Left hindlimb (tissue), 1 donor: ENCODE measurements around the gene HTR6.

Experiments used
- DNase-seq: peaks from one replicate; pipeline ENCODE4 v3.0.0-alpha.2; 2018

HTR6 gene

DNA sequence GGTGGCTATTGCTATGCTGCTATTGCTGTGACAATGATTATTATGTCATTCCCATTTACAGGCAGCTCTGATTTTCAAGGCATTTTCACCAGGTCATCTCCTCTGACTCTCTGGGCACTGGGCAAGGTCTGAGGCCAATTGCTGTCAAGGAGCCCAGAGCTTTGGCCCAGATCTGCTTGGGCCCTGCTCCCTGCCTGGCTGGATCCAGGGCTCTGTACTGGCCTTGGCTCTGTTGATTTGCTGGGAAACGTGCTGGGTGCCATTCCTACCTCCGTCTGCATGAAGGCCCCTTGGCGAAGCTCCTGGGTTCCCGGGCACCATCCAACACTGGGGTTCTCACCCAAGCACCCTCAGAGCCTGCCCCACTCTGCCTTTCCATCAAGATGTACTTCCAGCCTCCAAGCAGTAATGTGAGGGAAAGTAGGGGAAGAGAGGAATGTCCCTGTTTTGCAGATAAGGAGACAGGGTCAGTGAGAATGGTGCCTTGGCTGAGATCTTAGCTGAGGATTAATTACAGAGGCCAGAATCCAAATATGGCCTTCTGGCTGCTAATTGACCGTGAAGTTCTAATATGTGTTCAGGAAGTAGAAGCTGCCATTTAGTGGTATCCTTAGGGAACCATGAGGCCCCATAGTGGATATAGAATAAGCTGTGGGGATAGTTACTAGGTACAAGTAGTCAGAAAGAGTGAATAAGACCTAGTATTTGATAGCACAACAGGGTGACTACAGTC, 63.9 kb downstream of the HTR6 start:
- no peak for DNase-seq

DNA sequence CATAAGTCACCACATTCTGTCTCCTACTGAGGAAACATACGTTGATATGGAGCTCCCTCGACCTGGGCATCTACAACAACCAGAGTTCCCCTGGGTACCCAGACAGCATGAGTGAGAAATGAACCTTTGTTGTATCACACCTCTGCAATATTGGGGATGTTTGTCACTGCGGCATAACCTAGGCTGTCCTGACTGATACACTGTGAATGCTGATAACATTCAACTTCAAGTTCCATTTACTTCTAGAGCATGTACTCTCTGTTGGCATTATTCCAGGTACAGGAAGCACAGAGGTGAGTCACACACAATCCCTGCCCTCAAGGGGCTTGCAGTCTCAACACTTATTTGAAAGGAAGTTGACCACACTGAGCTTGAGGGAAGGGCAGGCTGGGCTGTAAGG, 65.6 kb downstream of the HTR6 start:
- DNase-seq: no peak
